HEK293T (cell line): ENCODE measurements around the gene PTGDR2.

ENCODE experiments used
- FOXK2 ChIP-seq: fragments of 450-650 bp; IDR thresholded peaks from 2 replicates; pipeline ENCODE4 v1.6.1; 2016; ENCODE audit warnings: mild to moderate bottlenecking
- HDGF ChIP-seq: fragments of 450-650 bp; IDR thresholded peaks from 2 replicates; pipeline ENCODE4 v1.6.1; 2017; ENCODE audit warnings: antibody characterized with exemption, borderline replicate concordance
- NFRKB ChIP-seq: fragments of 450-650 bp; IDR thresholded peaks from 2 replicates; pipeline ENCODE4 v1.6.1; 2016; ENCODE audit warnings: mild to moderate bottlenecking, moderate library complexity

DNA sequence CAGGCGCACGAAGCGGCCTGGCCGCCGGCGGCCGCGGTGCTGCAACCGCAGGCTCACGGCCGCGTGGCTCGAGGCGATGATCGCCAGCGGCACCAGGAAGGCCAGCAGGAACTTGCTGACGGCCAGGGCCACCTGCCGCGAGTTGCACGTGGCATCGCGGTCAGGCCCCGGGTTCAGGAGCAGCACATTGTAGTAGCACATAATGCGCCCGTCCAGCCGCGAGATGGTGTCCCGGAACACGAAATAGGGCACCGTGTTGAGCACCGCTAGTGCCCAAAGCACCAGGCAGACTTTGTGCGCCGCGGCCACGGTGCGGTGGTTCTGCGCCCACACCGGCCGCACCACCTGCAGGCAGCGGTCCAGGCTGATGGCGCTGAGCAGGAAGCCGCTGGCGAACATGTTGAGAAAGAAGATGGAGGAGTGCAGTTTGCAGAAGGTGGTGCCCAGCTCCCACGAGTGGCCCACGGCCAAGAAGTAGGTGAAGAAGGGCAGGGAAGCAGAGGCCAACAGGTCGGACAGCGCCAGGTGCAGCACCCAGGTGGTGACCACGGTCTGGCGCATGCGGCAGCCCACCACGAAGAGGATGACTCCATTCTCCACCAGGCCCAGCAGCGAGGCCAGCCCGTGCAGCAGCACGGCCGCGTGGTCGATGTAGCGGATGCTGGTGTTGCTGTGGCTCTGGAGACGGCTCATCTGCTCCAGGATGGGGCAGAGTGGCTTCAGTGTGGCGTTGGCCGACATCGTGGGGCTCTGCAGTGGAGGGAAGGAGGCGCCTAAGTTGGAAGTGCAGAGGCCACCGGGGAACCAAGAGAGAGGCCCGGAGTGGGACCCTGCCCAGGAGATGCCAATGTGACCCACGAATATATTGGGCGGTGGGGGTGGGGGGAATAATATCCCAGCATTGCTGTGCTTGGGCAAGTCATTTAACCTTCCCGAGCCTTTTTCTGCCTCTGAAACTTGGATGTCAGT is 2.5 kb downstream of the PTGDR2 start:
- no peak for TF ChIP-seq NFRKB
- no peak for TF ChIP-seq FOXK2
- TF ChIP-seq HDGF: no peak
